Testis (tissue), 3 donors: ENCODE results near the gene RGPD8. TPM values are rescaled to one million over a fixed set of nuclear protein-coding genes. Genes with fewer than 3 reads are reported as not detected.

Source experiments
- DNase-seq: peaks from one replicate; pipeline ENCODE4 v3.0.0-alpha.2; 2019
- H3K27ac ChIP-seq, 2 donors: fragments of 200-600 bp; sonication (generic); one replicate each; pipeline ENCODE4 v1.5.1; 2019
- H3K27me3 ChIP-seq: fragments of 200-600 bp; sonication (generic); one replicate; pipeline ENCODE4 v1.5.1; 2019
- H3K36me3 ChIP-seq: fragments of 200-600 bp; sonication (generic); one replicate; pipeline ENCODE4 v1.5.1; 2017; ENCODE audit warnings: low read depth; ENCODE audit errors: missing control alignments
- H3K4me1 ChIP-seq: fragments of 200-600 bp; sonication (generic); one replicate; pipeline ENCODE4 v1.5.1; 2019
- H3K4me3 ChIP-seq, 2 donors: fragments of 200-600 bp; sonication (generic); one replicate each; pipeline ENCODE4 v1.5.1; 2017 to 2019
- H3K9me3 ChIP-seq: fragments of 200-600 bp; sonication (generic); one replicate; pipeline ENCODE4 v1.5.1; 2017
- POLR2A ChIP-seq: fragments of 450-650 bp; IDR thresholded peaks from one replicate; pipeline ENCODE4 v1.6.1; 2017; ENCODE audit warnings: antibody characterized with exemption, mild to moderate bottlenecking, moderate library complexity
- WGBS, 2 donors: methylation state at CpG; one replicate each; pipeline ENCODE4 v1.1.5; 2018; 5-methylcytosine and 5-hydroxymethylcytosine counted together
- intact Hi-C: fragments of 100-400 bp; cut with DNase I; formaldehyde crosslinking; loops from one replicate; pipeline ENCODE4 v1.15.1; 2023; ENCODE audit warnings: low total_unique reads
- polyA plus RNA-seq: library from polyadenylated mRNA; stranded (reverse); fragments of 350-450 nt; fragmentation: Illumina TruSeq; extraction: RNeasy Lipid Tissue Mini Kit (QIAGEN cat#74804); gene quantifications from one replicate; pipeline ENCODE4 v1.2.3, GENCODE V29; 2014; ENCODE audit warnings: low read depth, low replicate concordance; ENCODE audit not compliant: insufficient read depth
- total RNA-seq, 2 donors: library from RNA; depleted of rRNA; stranded (reverse); fragments of >200 nt; gene quantifications; one replicate each; pipeline ENCODE4 v1.2.3, GENCODE V29; 2016
- TF ChIP-seq, protein P1 (sequence below), 3 experiments: fragments of 450-650 bp in 2 of 3; fragments of 200-600 bp in 1 of 3; sonication (generic) in 1 of 3; IDR thresholded peaks; one replicate each; pipeline ENCODE4 v1.5.1; 2016 to 2019; ENCODE audit warnings: antibody characterized with exemption in 3 of 3, mild to moderate bottlenecking in 2 of 3, moderate library complexity in 1 of 3

Gene RGPD8
- total and polyA plus RNA-seq, 3 donors from 2014 or later: 28.0 to 57.2 (median 33.0) TPM

DNA sequence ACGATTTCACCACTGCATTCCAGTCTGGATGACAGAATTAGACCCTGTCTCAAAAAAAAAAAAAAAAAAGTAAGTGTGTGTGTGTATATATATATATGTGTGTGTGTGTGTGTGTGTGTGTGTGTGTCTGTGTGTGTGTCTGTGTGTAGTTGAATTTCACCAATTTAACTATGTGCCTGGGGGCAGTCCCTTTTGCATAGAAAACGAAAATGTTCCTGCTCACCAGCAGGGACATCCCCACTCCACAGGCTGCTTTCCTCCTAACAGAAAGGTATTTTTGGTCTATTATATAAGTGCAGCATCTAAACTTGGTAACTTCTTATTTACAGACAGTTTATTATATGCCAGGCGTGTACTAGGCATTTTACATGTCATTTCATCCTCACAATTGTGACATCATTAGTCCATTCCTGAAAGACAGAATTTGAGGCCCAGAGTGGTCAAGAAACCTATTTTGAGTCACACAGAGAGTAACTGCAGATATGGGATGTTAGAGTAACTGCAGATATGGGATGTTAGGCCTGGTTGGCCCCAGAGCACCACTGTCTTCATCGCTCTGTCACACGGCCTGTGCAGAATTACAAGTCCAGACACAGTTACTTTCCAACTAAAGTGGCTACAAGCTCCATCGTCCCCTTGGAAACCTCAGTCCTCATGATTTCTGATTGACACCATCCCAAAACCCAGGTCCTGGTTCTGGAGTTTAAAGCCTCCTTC, 39.3 kb upstream of the RGPD8 start:
- H3K4me3 ChIP-seq: no peak overlapping the region
- 92% methylated on average over 6 of the region's 6 CpGs for WGBS, 2 donors
- no peaks in the 10 kb centered on the region for H3K9me3 ChIP-seq
- no peaks in the 10 kb centered on the region for H3K4me1 ChIP-seq
- H3K27me3 ChIP-seq: no peaks in the 10 kb centered on the region
- intact Hi-C loops: no loop called here
- no peaks in the 10 kb centered on the region for H3K36me3 ChIP-seq
- TF ChIP-seq POLR2A: no peak
- TF ChIP-seq, protein P1, sequence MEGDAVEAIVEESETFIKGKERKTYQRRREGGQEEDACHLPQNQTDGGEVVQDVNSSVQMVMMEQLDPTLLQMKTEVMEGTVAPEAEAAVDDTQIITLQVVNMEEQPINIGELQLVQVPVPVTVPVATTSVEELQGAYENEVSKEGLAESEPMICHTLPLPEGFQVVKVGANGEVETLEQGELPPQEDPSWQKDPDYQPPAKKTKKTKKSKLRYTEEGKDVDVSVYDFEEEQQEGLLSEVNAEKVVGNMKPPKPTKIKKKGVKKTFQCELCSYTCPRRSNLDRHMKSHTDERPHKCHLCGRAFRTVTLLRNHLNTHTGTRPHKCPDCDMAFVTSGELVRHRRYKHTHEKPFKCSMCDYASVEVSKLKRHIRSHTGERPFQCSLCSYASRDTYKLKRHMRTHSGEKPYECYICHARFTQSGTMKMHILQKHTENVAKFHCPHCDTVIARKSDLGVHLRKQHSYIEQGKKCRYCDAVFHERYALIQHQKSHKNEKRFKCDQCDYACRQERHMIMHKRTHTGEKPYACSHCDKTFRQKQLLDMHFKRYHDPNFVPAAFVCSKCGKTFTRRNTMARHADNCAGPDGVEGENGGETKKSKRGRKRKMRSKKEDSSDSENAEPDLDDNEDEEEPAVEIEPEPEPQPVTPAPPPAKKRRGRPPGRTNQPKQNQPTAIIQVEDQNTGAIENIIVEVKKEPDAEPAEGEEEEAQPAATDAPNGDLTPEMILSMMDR (IDR thresholded peaks at IDR 0.05): no peak
- DNase-seq: no peak
- no peak overlapping the region for H3K27ac ChIP-seq

DNA sequence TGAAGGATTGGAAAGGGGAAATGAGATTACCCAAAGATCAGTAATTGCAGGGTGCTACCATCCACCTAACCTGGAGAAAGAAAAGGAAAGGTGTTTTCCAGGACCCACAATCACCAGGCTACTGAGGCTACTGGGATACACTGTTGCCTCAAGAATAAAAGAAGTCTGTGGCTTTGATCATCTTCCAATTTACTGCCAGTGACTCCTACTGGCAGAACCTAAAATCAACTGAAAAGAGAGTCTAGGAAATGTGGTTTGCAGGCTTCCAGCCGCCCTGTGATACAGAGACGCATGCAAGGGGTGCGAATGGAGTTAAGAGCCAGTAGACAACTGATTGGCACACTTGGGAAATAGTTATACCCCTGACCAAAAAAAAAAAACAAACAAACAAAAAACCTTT, 31.9 kb upstream of the RGPD8 start:
- TF ChIP-seq, protein P1 (IDR thresholded peaks at IDR 0.05): no peak
- no peak for TF ChIP-seq POLR2A
- intact Hi-C loops: no loop called here
- no peak overlapping the region for H3K4me3 ChIP-seq
- no peaks in the 10 kb centered on the region for H3K36me3 ChIP-seq
- H3K27me3 ChIP-seq: no peaks in the 10 kb centered on the region
- no peaks in the 10 kb centered on the region for H3K4me1 ChIP-seq
- no peak for DNase-seq
- no peaks in the 10 kb centered on the region for H3K9me3 ChIP-seq
- H3K27ac ChIP-seq: no peak overlapping the region
- WGBS, 2 donors: 69 to 75% methylated on average over 3 of the region's 3 CpGs

DNA sequence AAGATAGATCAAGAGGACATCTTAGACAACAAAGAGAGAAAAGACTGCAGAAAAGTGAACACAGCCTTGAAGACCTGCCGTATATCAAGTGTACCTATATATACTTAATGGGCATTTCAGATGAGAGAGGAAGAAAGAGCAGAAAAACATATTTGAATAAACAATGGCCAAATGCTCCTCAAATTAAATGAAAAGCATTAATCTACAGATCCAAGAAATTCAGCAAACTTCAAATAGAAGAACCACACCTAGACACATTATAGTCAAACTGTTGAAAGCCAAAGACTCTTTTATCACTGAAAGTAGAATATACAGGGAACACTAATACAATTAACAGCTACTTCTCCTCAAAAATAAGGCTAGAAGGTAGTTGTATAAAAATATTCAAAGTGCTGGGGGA, 29.8 kb upstream of the RGPD8 start:
- 84 to 87% methylated on average over 1 of the region's 1 CpG for WGBS, 2 donors
- H3K4me1 ChIP-seq: no peaks in the 10 kb centered on the region
- TF ChIP-seq, protein P1 (IDR thresholded peaks at IDR 0.05): no peak
- no peaks in the 10 kb centered on the region for H3K27me3 ChIP-seq
- no peak overlapping the region for H3K4me3 ChIP-seq
- H3K36me3 ChIP-seq: no peaks in the 10 kb centered on the region
- no peak for DNase-seq
- no peak overlapping the region for H3K27ac ChIP-seq
- no peaks in the 10 kb centered on the region for H3K9me3 ChIP-seq
- intact Hi-C loops: no loop called here

DNA sequence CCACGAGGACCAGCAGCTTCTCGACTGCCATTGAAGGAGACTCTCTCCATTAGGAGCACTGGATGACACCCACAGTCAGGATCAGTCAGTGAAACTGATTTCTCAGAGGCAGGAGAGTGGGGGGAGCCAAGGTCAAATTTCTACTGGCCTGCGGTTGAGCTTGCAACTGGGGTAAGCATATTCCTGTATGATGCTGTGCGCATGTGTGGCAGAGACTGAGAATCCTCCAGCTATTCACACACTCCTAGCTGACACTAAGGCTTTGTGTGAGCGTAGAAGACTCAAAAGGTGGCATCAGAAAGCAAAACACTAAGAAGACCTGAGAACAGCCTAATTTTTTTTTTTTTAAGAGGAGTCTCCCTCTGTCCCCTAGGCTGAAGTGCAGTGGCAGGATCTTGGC, 28.7 kb upstream of the RGPD8 start:
- WGBS, 2 donors: 59 to 78% methylated on average over 5 of the region's 5 CpGs
- no peaks in the 10 kb centered on the region for H3K27me3 ChIP-seq
- H3K27ac ChIP-seq: no peak overlapping the region
- H3K4me1 ChIP-seq: no peaks in the 10 kb centered on the region
- DNase-seq: no peak
- no peaks in the 10 kb centered on the region for H3K36me3 ChIP-seq
- no peak overlapping the region for H3K4me3 ChIP-seq
- H3K9me3 ChIP-seq: no peaks in the 10 kb centered on the region
- TF ChIP-seq, protein P1 (IDR thresholded peaks at IDR 0.05): no peak
- TF ChIP-seq POLR2A: no peak
- intact Hi-C loops: no loop called here

DNA sequence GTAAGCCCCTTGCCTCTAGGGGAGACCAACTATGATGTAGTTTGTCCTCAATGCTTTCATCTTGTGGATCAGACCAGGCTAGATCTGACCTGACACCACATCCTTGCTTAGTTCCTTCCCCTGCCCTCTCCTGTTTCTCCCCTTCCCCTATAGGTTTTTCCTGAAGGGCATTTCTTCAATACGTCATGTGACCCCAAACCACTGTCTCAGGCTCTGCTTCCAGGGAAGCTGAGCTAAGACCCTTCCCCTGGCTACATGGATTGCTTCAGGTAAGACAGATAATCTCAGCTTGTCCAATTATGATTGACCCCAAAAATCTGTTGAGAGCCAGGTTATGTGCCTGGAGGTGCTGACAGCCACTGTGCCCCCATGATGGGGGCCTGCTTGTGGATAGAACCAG, 25.9 kb upstream of the RGPD8 start:
- TF ChIP-seq, protein P1 (IDR thresholded peaks at IDR 0.05): no peak
- no peak for TF ChIP-seq POLR2A
- 96 to 100% methylated on average over 1 of the region's 1 CpG for WGBS, 2 donors
- H3K9me3 ChIP-seq: no peaks in the 10 kb centered on the region
- H3K36me3 ChIP-seq: no peaks in the 10 kb centered on the region
- no peak overlapping the region for H3K27ac ChIP-seq
- H3K4me3 ChIP-seq: no peak overlapping the region
- DNase-seq: no peak
- no peaks in the 10 kb centered on the region for H3K4me1 ChIP-seq
- H3K27me3 ChIP-seq: no peaks in the 10 kb centered on the region
- intact Hi-C loops: no loop called here
